ENCODE measurements around the gene GPR150.

The GPR150 gene

GRCh38 chr5:95583992-95584391, 35.9 kb upstream of the GPR150 start:
- H3K9me3 ChIP-seq (ENCODE audit: control insufficient read depth, insufficient read depth, low read length), result no peaks in the 10 kb centered on the region
- H3K27ac ChIP-seq (ENCODE audit: low read depth, low read length), result no peak overlapping the region
- no peak for TF ChIP-seq CTCF (IDR thresholded peaks at IDR 0.05; ENCODE audit: low read depth, low read length, poor library complexity, severe bottlenecking)
- TF ChIP-seq EZH2phosphoT487 (IDR thresholded peaks at IDR 0.05; ENCODE audit: borderline replicate concordance, low read length), result no peak
- H3K36me3 ChIP-seq (ENCODE audit: control insufficient read depth, low read length), result no peaks in the 10 kb centered on the region
- no peaks in the 10 kb centered on the region for H3K27me3 ChIP-seq (ENCODE audit: control insufficient read depth, low read length)
- no peak overlapping the region for H3K4me2 ChIP-seq (ENCODE audit: low read length)
- H3K9me2 ChIP-seq (replicated peaks; ENCODE audit: control insufficient read depth, low read length), result no peaks in the 10 kb centered on the region
- H3K4me1 ChIP-seq (ENCODE audit: control insufficient read depth, low read length), result no peaks in the 10 kb centered on the region
- H4K20me1 ChIP-seq (ENCODE audit: control insufficient read depth, insufficient read depth, low read depth, low read length), result no peaks in the 10 kb centered on the region
- no peaks in the 10 kb centered on the region for H3F3A ChIP-seq (ENCODE audit: control insufficient read depth, insufficient read depth)
- no peaks in the 10 kb centered on the region for H3K79me2 ChIP-seq (ENCODE audit: control insufficient read depth, low read length)
- H3K4me3 ChIP-seq (ENCODE audit: low read length), result no peak overlapping the region

GRCh38 chr5:95590880-95591279, 29.0 kb upstream of the GPR150 start:
- no peak overlapping the region for H3K4me3 ChIP-seq (ENCODE audit: low read length)
- H3K9me3 ChIP-seq (ENCODE audit: control insufficient read depth, insufficient read depth, low read length), result no peaks in the 10 kb centered on the region
- no peaks in the 10 kb centered on the region for H3F3A ChIP-seq (ENCODE audit: control insufficient read depth, insufficient read depth)
- H3K4me1 ChIP-seq (ENCODE audit: control insufficient read depth, low read length), result no peaks in the 10 kb centered on the region
- no peaks in the 10 kb centered on the region for H3K27me3 ChIP-seq (ENCODE audit: control insufficient read depth, low read length)
- H3K27ac ChIP-seq (ENCODE audit: low read depth, low read length), result no peak overlapping the region
- no peaks in the 10 kb centered on the region for H3K36me3 ChIP-seq (ENCODE audit: control insufficient read depth, low read length)
- no peaks in the 10 kb centered on the region for H3K9me2 ChIP-seq (replicated peaks; ENCODE audit: control insufficient read depth, low read length)
- H3K4me2 ChIP-seq (ENCODE audit: low read length), result no peak overlapping the region
- no peak for TF ChIP-seq CTCF (IDR thresholded peaks at IDR 0.05; ENCODE audit: low read depth, low read length, poor library complexity, severe bottlenecking)
- TF ChIP-seq EZH2phosphoT487 (IDR thresholded peaks at IDR 0.05; ENCODE audit: borderline replicate concordance, low read length), result no peak
- H4K20me1 ChIP-seq (ENCODE audit: control insufficient read depth, insufficient read depth, low read depth, low read length), result no peaks in the 10 kb centered on the region
- H3K79me2 ChIP-seq (ENCODE audit: control insufficient read depth, low read length), result no peaks in the 10 kb centered on the region

- TF ChIP-seq EZH2phosphoT487 (IDR thresholded peaks at IDR 0.05; ENCODE audit: borderline replicate concordance, low read length) (no peak), CTCF (IDR thresholded peaks at IDR 0.05; ENCODE audit: low read depth, low read length, poor library complexity, severe bottlenecking) (no peak)
- Histone ChIP-seq H3F3A (ENCODE audit: control insufficient read depth, insufficient read depth) (no peaks in the 10 kb centered on the region), H3K36me3 (ENCODE audit: control insufficient read depth, low read length) (no peaks in the 10 kb centered on the region), H3K9me2 (replicated peaks; ENCODE audit: control insufficient read depth, low read length) (no peaks in the 10 kb centered on the region), H3K4me3 (ENCODE audit: low read length) (no peak overlapping the region), H3K79me2 (ENCODE audit: control insufficient read depth, low read length) (no peaks in the 10 kb centered on the region), H3K27me3 (ENCODE audit: control insufficient read depth, low read length) (no peaks in the 10 kb centered on the region), H3K27ac (ENCODE audit: low read depth, low read length) (no peak overlapping the region), H3K4me2 (ENCODE audit: low read length) (no peak overlapping the region), H3K4me1 (ENCODE audit: control insufficient read depth, low read length) (no peaks in the 10 kb centered on the region), H3K9me3 (ENCODE audit: control insufficient read depth, insufficient read depth, low read length) (no peaks in the 10 kb centered on the region), H4K20me1 (ENCODE audit: control insufficient read depth, insufficient read depth, low read depth, low read length) (no peaks in the 10 kb centered on the region)
Measured at GRCh38 chr5:95591490-95591901, 28.4 kb upstream of the GPR150 start.

All from DOHH2 (cell line).